Measurements from ENCODE around the gene TLR10.

The TLR10 gene

DNA sequence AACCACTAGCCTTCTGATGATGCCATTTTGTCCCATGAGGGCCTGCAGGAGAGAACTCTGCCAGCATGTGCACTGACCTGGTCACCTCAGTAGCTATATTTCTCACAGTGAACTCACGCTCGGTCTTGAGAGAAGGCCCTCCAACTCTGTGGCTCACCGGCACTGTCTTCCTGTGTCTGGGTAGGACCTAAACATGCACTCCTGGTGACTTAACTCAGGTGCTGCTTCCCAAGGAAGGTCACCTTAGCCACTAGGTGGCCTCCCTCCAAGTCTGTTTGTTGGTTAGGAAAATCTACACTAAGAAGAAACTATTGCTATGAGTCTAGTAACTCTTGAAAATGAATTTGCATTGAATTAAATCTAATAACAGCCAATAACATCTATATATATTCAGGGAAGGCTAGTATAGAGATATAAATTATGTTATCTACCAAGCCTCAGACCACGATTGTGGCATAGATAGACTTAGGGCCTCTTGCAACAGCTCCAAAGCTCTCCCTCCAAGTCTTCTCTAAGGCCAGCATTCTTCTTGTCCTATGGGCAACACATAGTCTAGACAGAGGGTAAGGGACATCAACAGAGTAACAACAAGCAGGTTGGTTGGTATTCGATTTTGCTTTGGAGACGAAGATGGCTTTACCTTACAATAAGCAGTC lies 24.7 kb downstream of the TLR10 start:
- Histone ChIP-seq H3F3A (ENCODE audit: low read depth) (no peaks in the 10 kb centered on the region), H3K4me3 (ENCODE audit: low read length, poor library complexity, severe bottlenecking) (no peak overlapping the region), H3K9me2 (replicated peaks; ENCODE audit: low read depth, low read length) (no peaks in the 10 kb centered on the region), H3K9me3 (ENCODE audit: insufficient read depth, low read depth, low read length) (no peaks in the 10 kb centered on the region), H3K9ac (ENCODE audit: low read depth, low read length, poor library complexity, severe bottlenecking) (no peak overlapping the region), H2AFZ (ENCODE audit: low read length) (no peak overlapping the region), H3K4me1 (ENCODE audit: insufficient read depth, low read length, poor library complexity, severe bottlenecking) (no peaks in the 10 kb centered on the region), H4K20me1 (ENCODE audit: insufficient read depth, low read length, poor library complexity, severe bottlenecking) (no peaks in the 10 kb centered on the region), H3K36me3 (ENCODE audit: insufficient read depth, low read length) (no peaks in the 10 kb centered on the region), H3K4me2 (ENCODE audit: low read depth, low read length, poor library complexity, severe bottlenecking) (no peak overlapping the region), H3K79me2 (ENCODE audit: insufficient read depth, low read length) (no peaks in the 10 kb centered on the region), H3K27me3 (ENCODE audit: insufficient read depth, low read length, poor library complexity, severe bottlenecking) (no peaks in the 10 kb centered on the region)
- TF ChIP-seq CTCF (conservative IDR thresholded peaks at IDR 0.05; ENCODE audit: low read length) (peak; percentile 60), EZH2phosphoT487 (IDR thresholded peaks at IDR 0.05; ENCODE audit: borderline replicate concordance) (no peak)

- no peak overlapping the region for H3K4me2 ChIP-seq (ENCODE audit: low read depth, low read length, poor library complexity, severe bottlenecking)
- H3K9me2 ChIP-seq (replicated peaks; ENCODE audit: low read depth, low read length): no peaks in the 10 kb centered on the region
- no peaks in the 10 kb centered on the region for H3K36me3 ChIP-seq (ENCODE audit: insufficient read depth, low read length)
- H2AFZ ChIP-seq (ENCODE audit: low read length): no peak overlapping the region
- no peaks in the 10 kb centered on the region for H3K4me1 ChIP-seq (ENCODE audit: insufficient read depth, low read length, poor library complexity, severe bottlenecking)
- no peak overlapping the region for H3K9ac ChIP-seq (ENCODE audit: low read depth, low read length, poor library complexity, severe bottlenecking)
- H3F3A ChIP-seq (ENCODE audit: low read depth): no peaks in the 10 kb centered on the region
- H3K4me3 ChIP-seq (ENCODE audit: low read length, poor library complexity, severe bottlenecking): no peak overlapping the region
- no peaks in the 10 kb centered on the region for H3K9me3 ChIP-seq (ENCODE audit: insufficient read depth, low read depth, low read length)
- TF ChIP-seq EZH2phosphoT487 (IDR thresholded peaks at IDR 0.05; ENCODE audit: borderline replicate concordance) (no peak), CTCF (conservative IDR thresholded peaks at IDR 0.05; ENCODE audit: low read length) (no peak)
- no peaks in the 10 kb centered on the region for H4K20me1 ChIP-seq (ENCODE audit: insufficient read depth, low read length, poor library complexity, severe bottlenecking)
- no peaks in the 10 kb centered on the region for H3K27me3 ChIP-seq (ENCODE audit: insufficient read depth, low read length, poor library complexity, severe bottlenecking)
- no peaks in the 10 kb centered on the region for H3K79me2 ChIP-seq (ENCODE audit: insufficient read depth, low read length)
These were observed 29.6 kb downstream of the TLR10 start for GRCh38 chr4:38752941-38753806.

DNA sequence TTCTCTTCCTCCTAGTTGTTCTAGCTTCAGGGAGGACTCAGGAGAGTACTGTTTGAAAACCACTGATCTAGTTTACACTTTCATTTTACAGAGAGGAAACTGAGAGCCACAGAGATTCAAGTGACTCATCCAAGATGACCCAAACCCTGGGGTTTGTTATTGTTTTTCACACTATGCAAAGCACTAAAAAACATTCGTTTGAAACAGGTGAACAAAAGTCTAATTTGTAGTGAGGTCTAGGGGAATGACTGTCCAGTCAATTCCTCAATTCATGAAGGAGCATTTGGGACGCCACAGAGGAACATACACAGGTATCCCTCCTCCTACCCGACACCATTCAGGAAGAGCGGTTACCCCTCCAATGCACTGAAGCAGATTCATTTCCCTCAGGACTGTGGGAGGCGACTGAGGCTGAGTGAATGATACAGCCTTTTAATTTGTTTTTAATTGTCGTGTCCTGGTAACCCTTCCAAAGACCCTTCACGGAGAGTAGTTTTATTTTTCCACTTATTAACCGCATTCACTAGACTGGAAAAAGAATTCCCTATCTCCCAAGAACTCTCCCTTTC lies 30.3 kb downstream of the TLR10 start:
- H4K20me1 ChIP-seq (ENCODE audit: insufficient read depth, low read length, poor library complexity, severe bottlenecking): no peaks in the 10 kb centered on the region
- no peak for TF ChIP-seq EZH2phosphoT487 (IDR thresholded peaks at IDR 0.05; ENCODE audit: borderline replicate concordance)
- no peak for TF ChIP-seq CTCF (conservative IDR thresholded peaks at IDR 0.05; ENCODE audit: low read length)
- no peaks in the 10 kb centered on the region for H3K9me3 ChIP-seq (ENCODE audit: insufficient read depth, low read depth, low read length)
- H3K4me1 ChIP-seq (ENCODE audit: insufficient read depth, low read length, poor library complexity, severe bottlenecking): no peaks in the 10 kb centered on the region
- no peaks in the 10 kb centered on the region for H3K9me2 ChIP-seq (replicated peaks; ENCODE audit: low read depth, low read length)
- H3K4me3 ChIP-seq (ENCODE audit: low read length, poor library complexity, severe bottlenecking): no peak overlapping the region
- no peaks in the 10 kb centered on the region for H3K79me2 ChIP-seq (ENCODE audit: insufficient read depth, low read length)
- H3K9ac ChIP-seq (ENCODE audit: low read depth, low read length, poor library complexity, severe bottlenecking): no peak overlapping the region
- no peak overlapping the region for H2AFZ ChIP-seq (ENCODE audit: low read length)
- no peaks in the 10 kb centered on the region for H3K36me3 ChIP-seq (ENCODE audit: insufficient read depth, low read length)
- H3K4me2 ChIP-seq (ENCODE audit: low read depth, low read length, poor library complexity, severe bottlenecking): no peak overlapping the region
- H3K27me3 ChIP-seq (ENCODE audit: insufficient read depth, low read length, poor library complexity, severe bottlenecking): no peaks in the 10 kb centered on the region
- no peaks in the 10 kb centered on the region for H3F3A ChIP-seq (ENCODE audit: low read depth)
